ENCODE results near the gene IRS1.
A peak's percentile ranks its signal among the peaks of the same experiment; 100 is the strongest.
"Not testable (repeated sequence)": the region's sequence is repeated elsewhere in the genome, so short reads cannot be mapped to it uniquely, and the experiment has no call there.

IRS1 gene, protein sequence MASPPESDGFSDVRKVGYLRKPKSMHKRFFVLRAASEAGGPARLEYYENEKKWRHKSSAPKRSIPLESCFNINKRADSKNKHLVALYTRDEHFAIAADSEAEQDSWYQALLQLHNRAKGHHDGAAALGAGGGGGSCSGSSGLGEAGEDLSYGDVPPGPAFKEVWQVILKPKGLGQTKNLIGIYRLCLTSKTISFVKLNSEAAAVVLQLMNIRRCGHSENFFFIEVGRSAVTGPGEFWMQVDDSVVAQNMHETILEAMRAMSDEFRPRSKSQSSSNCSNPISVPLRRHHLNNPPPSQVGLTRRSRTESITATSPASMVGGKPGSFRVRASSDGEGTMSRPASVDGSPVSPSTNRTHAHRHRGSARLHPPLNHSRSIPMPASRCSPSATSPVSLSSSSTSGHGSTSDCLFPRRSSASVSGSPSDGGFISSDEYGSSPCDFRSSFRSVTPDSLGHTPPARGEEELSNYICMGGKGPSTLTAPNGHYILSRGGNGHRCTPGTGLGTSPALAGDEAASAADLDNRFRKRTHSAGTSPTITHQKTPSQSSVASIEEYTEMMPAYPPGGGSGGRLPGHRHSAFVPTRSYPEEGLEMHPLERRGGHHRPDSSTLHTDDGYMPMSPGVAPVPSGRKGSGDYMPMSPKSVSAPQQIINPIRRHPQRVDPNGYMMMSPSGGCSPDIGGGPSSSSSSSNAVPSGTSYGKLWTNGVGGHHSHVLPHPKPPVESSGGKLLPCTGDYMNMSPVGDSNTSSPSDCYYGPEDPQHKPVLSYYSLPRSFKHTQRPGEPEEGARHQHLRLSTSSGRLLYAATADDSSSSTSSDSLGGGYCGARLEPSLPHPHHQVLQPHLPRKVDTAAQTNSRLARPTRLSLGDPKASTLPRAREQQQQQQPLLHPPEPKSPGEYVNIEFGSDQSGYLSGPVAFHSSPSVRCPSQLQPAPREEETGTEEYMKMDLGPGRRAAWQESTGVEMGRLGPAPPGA (N-terminal part only)

DNA sequence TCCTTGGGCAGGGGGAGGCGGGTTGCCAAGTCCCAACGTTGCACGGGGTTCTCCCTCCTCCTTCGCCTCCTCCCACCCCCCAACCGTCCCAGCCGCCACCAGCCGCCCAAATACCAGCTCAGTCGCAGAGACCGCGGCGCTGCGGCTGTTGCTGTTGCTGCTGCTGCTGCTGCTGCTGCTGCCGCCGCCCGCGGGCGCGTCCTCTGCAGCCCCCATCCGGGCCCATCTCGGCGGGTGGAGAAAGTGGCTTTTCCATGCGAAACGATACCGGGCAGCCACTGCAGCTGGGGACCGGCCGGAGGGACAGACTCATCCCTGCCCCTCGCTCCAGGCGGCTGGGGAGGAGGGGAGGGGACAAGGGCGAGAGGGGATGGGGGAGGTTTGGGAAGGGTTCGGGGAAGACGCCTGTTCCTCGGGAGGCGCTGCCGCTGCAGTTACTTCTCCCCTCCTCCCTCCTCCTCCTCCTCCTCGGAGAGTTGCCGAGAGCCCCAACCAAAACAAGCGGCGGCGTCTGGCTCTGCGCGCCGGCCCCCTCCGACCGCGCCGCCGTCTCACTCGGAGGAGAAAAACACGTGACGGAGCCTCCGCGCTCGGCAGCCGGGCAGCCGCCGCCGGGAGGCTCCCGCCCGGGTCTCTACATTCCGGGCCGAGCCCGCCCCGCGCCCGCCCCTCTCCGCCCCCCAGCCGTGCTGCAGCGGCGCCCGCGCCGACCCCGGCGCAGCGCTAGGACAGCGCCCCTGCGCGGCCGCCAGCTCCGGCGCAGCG is at the start of gene IRS1:
Gene IRS1 (minus strand): TSS at position 610 of the 765 bp plus-strand sequence. CDS start 1,082 bp downstream, outside the sequence.
- DNase-seq, result peak; percentile 59

DNA sequence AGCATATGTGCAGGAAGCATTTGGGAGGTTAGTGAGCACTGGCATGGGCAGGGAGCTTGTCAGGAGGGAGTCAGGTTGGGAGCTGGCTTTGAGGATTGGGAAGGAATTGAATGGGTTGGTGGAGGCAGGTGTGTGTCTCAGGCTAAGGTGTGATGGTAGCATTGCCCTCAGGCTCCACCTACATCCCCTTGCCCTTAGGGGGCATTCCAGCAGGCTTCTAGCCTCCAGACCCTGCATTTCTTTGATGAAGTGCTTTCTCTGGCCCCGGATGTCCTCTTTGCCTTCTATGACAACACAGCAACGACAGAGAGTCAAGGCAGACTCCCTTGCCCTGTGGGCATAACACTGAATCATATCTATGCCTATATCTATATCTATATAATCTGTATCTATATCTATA is 49.7 kb upstream of the IRS1 start:
- DNase-seq, result no peak

DNA sequence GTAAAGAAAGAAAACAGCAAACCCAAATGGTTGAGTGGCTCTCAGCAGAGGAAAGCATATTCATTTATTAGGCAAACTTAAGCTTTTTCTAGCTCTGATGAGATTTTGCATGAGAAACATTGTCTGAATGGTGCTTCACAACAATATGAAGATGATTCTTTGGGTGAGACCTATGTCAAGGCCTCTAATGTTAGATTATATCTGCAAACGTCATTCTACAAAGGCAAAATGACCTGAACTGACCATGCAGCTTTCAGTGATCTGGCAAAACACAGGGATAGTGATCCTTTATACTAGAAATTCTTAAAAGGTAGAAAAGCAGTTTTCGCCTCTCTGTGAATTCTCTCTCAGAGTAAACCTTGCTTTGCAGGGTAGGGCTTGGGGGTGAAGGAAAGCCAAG is 47.9 kb upstream of the IRS1 start:
- no peak for DNase-seq

- DNase-seq, result no peak
These were observed 47.5 kb upstream of the IRS1 start for GRCh38 chr2:226847090-226847489.

DNA sequence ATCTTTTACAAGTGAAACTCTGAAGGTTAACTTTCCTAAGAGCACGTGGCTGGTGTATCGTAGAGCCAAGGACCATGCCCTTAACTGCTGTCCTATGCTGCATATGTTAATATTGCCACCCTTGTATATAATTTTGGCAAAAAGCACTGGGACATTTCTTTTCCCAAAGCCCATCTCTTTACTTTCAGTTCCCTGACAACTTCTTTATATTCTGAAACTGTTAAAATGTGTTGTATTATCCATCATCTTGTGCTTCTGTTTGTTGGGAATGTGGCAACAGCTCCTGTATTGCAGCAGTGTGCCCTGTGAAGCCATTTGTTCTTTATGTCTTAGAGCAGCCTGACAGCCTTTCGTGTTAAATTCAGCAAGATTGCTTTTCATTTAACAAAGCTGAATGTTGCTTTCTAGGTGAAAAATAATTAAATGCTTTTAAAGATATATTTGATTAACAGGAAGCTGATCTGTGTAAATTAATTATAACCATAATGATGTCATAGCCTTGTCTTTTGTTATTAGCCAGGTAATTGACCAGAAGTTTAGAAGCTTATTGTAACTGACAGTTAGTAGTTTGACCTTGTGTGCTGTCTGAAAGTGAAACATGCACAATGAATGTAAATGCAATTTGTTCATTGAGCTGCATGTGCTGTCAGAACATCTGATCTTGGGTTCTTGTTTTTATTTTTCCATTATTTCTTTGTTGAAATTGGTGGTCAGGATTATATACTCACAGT is 45.9 kb upstream of the IRS1 start:
- no peak for DNase-seq

DNA sequence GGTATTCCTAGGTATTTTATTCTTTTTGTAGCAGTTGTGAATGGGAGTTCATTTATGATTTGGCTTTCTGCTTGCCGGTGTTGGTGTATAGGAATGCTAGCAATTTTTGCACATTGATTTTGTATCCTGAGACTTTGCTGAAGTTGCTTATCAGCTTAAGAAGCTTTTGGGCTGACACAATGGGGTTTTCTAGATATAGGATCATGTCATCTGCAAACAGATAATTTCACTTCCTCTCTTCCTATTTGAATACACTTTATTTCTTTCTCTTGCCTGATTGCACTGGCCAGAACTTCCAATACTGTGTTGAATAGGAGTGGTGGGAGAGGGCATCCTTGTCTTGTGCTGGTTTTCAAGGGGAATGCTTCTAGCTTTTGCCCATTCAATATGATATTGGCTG is 43.4 kb upstream of the IRS1 start:
- DNase-seq, result not testable (repeated sequence)

DNA sequence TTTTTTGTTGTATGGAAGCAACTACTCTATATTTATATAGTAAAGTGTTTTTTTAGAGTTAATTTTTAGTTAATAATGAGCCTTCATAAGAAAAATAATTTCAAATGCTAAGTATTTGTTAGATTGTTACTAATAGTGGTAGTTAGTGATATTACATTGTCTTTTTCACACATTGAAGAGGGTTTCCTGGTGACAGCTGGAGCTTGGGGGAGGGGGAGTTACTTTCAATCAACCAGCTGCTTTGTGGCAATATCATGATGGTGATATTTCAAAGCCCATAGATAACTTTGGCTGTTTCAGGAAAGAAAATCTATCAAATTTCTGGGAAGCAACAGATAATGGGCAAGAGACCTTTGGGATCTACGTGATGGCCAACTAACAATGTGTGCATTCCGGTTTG is 40.3 kb upstream of the IRS1 start:
- DNase-seq, result no peak

DNA sequence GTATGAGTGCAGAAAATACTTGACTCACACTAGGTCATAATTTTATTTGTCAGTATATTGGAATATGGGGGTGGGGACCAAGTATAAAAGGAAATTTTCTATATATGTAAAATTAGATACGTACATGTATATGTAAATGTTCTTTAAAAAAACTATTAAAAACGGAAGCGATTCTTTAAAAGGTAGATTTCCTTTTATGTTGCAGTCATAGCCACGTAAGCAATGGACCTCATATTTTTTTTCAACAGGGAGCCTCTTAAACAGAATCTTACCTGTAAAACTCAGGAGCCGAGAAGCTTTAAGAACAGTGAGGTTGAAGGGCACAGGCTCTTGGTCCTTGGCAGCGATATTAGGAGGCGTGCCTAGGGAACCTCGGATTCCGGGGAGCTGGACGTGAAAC is 39.5 kb upstream of the IRS1 start:
- DNase-seq, result no peak

DNA sequence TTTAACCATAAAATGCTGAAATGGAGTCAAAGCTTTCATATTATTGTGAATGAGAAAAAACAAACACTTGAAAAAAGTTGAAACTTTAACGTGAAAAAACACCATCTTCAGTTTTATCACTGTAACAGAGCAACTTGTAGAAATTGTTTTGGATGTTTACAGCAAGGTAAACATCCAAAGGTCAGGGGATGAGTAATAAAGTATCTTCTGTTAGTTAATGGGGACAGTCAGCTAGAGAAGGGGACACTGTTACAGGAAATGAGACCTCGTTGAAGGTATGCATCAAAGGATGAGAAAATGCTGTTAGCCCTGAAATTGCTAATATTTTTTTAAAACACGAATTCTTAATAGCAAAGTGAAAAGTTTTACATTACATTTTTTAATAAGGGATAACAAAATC is 39.1 kb upstream of the IRS1 start:
- DNase-seq, result no peak

DNA sequence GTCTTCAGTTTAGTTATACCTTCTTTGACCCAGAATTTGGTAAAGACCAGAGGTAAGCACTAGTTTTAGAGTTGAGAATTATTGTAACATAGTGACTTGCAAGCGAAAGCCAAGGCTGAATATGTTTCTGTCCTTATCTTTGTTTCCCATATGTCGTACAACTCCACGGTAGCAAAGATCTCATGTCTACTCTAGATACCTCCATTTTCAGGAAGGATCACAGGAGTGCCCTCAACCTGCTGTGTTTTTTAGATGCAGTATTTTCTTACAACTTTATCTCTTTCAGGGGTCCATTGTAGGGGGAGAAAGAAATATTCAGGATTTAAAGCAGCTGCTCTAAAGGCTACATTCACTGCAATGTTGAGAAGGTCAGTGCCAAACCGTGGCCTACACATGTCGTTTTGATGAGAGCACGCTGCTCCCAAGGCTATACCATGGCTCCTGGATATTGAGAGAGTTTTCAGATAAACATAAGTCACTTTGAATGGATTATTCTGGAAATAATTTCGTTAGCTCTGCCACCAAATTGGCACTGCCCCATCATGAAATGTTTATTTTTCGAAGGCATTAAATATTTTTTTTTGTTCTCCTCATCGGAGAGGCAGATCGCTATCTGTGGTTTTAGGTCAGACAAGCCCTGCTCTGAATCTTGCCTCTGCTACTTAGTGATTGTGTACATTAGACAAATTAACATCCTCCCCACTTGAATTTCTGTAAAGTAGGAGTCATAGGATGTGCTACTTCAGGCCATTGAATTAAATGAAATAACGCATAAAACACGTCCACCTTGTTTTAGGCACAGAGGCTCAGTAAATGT is 38.4 kb upstream of the IRS1 start:
- no peak for DNase-seq

DNA sequence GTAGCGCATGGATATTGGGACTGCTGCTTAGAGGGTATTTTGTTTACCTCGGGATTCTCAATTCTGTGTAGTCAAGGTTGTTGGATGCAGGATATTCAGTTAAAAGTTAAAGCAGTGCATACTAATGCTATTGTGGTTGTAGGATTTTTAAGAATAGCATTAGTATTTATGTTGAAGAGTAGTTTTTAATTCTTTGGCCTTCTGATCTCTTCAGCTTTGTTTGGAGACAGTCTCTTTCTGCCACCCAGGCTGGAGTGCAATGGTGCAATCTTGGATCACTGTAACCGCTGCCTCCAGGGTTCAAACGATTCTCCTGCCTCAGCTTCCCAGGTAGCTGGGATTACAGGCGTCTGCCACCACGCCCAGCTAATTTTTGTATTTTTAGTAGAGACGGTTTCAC is 37.7 kb upstream of the IRS1 start:
- DNase-seq, result no peak

DNA sequence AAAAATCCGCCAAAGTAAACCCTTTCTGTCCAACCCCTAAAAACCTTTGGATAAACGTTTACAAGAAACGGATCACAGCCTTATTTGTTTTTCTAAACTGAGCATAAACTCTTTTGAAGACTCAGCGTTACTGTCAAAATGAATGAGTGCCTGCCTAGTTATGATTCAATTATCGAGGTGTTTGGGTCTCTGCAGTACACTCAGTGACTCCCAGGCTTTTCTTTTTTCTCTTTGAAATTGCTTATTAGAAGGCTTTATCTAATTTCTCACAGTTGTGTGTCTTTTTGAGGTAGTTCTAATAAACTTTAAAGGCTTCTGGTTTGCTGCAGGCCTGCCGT is 36.9 kb upstream of the IRS1 start:
- DNase-seq, result no peak

- DNase-seq, result peak; percentile 97
These were observed 36.4 kb upstream of the IRS1 start, which contains the start of gene RHBDD1 for GRCh38 chr2:226835796-226836547. TSS of gene RHBDD1 (plus strand) at chr2:226836054. CDS start at chr2:226864694, 28,640 bp downstream.

DNA sequence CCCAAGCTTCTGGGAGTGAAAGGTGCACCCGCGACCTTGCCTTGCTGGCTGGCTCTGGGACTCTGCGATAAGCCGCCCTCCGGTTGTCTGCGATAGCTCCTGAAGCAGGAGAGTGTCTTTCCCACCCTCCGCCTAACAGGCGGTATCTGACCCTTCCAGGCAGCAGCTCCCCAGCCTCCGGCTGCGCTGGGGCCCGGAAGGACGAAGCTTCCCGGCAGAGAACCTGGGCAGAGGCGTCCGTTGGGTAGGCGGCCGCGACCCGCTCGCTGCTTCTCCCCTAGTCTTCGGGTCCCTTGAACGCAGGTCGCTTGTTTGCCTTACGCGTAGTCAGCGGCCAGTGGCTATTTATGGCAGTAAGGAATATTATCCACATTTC is 35.8 kb upstream of the IRS1 start:
- DNase-seq, result peak; percentile 4

DNA sequence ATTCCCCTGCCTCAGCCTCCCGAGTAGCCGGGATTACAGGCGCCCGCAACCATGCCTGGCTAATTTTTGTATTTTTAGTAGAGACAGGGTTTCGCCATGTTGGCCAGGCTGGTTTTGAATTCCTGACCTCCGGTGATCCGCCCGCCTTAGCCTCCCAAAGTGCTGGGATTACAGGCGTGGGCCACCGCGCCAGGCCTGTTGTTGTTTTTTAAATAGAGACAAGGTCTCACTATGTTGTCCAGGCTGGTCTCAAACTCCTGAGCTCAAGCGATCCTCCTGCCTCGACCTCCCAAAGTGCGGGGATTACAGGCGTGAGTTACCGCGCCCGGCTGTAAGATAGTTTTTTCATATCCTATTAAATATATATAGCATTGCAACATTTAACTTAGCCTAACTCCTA is 35.3 kb upstream of the IRS1 start:
- not testable (repeated sequence) for DNase-seq

DNA sequence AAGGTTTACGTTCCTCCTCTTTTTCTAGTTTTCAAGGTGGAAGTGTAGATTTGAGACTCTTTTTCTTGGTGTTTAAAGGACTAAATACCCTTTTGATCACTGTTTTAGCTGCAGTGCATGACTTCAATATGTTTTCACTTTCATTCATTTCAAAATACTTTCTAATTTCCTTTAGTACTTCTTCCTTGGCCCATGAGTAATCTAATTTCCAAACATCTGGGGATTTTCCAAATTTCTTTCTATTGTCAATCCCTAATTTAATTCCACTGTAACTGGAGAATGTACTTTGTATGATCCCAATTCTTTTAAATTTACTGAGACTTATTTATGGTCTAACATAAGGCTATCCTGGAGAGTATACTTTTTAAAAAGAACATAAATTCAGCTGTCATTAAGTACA is 32.4 kb upstream of the IRS1 start:
- no peak for DNase-seq

DNA sequence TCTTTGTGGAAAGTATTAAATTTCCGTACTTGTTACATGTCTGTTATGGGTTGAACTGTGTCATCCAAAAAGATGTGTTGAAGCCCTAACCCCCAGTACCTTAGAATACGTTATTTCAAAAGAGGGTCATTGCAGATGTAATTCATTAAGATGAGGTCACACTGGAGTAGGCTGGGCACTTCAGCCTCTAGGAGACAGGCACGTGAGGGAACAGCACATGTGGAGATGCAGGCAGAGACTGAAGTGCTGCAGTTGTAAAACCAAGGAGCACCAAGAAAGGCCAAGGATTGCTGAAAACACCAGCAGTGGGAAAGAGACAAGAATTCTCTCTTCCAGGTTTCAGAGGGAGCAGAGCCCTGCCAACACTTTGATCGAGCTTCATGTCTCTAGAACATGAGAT is 31.6 kb upstream of the IRS1 start:
- DNase-seq, result no peak

GRCh38 chr2:226829721-226830631 is 30.4 kb upstream of the IRS1 start:
- no peak for DNase-seq

- DNase-seq, result no peak
These were observed 28.6 kb upstream of the IRS1 start for GRCh38 chr2:226828191-226828590.

DNA sequence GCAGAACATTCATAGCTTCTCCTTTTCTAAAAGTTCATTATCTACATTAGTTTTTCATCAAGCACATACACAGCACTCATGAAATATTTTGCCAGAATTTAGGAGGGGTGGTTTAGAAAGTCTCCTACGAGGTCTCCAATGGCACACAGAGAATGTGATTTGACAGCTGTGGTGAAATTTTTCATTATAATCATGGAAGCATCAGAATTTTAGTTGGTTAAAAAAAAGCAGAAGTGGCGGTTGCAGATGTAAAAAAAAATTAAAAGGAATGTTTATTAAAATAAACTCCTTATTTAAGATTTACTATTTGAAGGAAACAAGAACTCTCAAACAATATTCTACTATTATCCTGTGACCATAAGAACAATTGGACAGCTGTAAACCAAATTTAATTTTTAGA is 25.4 kb upstream of the IRS1 start:
- DNase-seq, result no peak

Data from NCI-H226 (cell line).